Measurements from ENCODE around the gene ACER3. TPM values are rescaled to one million over a fixed set of nuclear protein-coding genes. Genes with fewer than 3 reads are reported as not detected.
A peak's percentile ranks its signal among the peaks of the same experiment; 100 is the strongest.
"Not testable (repeated sequence)": the region's sequence is repeated elsewhere in the genome, so short reads cannot be mapped to it uniquely, and the experiment has no call there.

Gene ACER3
- total RNA-seq, 1 donor from 2014 or later: 12.4 TPM

- H3K4me3 ChIP-seq (ENCODE audit: low read depth, low read length): no peak overlapping the region
- H3K36me3 ChIP-seq (ENCODE audit: control insufficient read depth, insufficient read depth, low read length): no peaks in the 10 kb centered on the region
- H3K27me3 ChIP-seq (ENCODE audit: control insufficient read depth, insufficient read depth, low read length): no peaks in the 10 kb centered on the region
- DNase-seq (ENCODE audit: low read depth) (no peak), FAIRE-seq (no peak)
- no peak for TF ChIP-seq CTCF (IDR thresholded peaks at IDR 0.05; ENCODE audit: insufficient read depth, low read length, severe bottlenecking)
These were observed 142.1 kb downstream of the ACER3 start for GRCh38 chr11:77002776-77003175.

- FAIRE-seq: no peak
- peak; percentile 78 for DNase-seq (ENCODE audit: low read depth)
These were observed 143.2 kb downstream of the ACER3 start for GRCh38 chr11:77003963-77004362.

GRCh38 chr11:77009533-77010160, 148.9 kb downstream of the ACER3 start:
- DNase-seq (ENCODE audit: low read depth) (no peak), FAIRE-seq (no peak)
- Histone ChIP-seq H3K36me3 (ENCODE audit: control insufficient read depth, insufficient read depth, low read length) (no peaks in the 10 kb centered on the region), H3K27me3 (ENCODE audit: control insufficient read depth, insufficient read depth, low read length) (no peaks in the 10 kb centered on the region), H3K4me3 (ENCODE audit: low read depth, low read length) (no peak overlapping the region)
- TF ChIP-seq CTCF (IDR thresholded peaks at IDR 0.05; ENCODE audit: insufficient read depth, low read length, severe bottlenecking): no peak

More at GRCh38 chr11:77003963-77004362, 143.2 kb downstream of the ACER3 start:
- no peaks in the 10 kb centered on the region for H3K27me3 ChIP-seq (ENCODE audit: control insufficient read depth, insufficient read depth, low read length)
- TF ChIP-seq CTCF (IDR thresholded peaks at IDR 0.05; ENCODE audit: insufficient read depth, low read length, severe bottlenecking): no peak
- H3K4me3 ChIP-seq (ENCODE audit: low read depth, low read length): no peak overlapping the region
- no peaks in the 10 kb centered on the region for H3K36me3 ChIP-seq (ENCODE audit: control insufficient read depth, insufficient read depth, low read length)

- FAIRE-seq (no peak), DNase-seq (ENCODE audit: low read depth) (no peak)
- TF ChIP-seq CTCF (IDR thresholded peaks at IDR 0.05; ENCODE audit: insufficient read depth, low read length, severe bottlenecking): no peak
- Histone ChIP-seq H3K36me3 (ENCODE audit: control insufficient read depth, insufficient read depth, low read length) (no peaks in the 10 kb centered on the region), H3K27me3 (ENCODE audit: control insufficient read depth, insufficient read depth, low read length) (no peaks in the 10 kb centered on the region), H3K4me3 (ENCODE audit: low read depth, low read length) (no peak overlapping the region)
These were observed 154.0 kb downstream of the ACER3 start for GRCh38 chr11:77014669-77015068.

- not testable (repeated sequence) for H3K4me3 ChIP-seq (ENCODE audit: low read depth, low read length); H3K36me3 ChIP-seq (ENCODE audit: control insufficient read depth, insufficient read depth, low read length); H3K27me3 ChIP-seq (ENCODE audit: control insufficient read depth, insufficient read depth, low read length); FAIRE-seq; DNase-seq (ENCODE audit: low read depth)
These were observed 157.7 kb downstream of the ACER3 start for GRCh38 chr11:77018396-77018924.

GRCh38 chr11:77019976-77020595, 159.4 kb downstream of the ACER3 start:
- FAIRE-seq: no peak
- H3K27me3 ChIP-seq (ENCODE audit: control insufficient read depth, insufficient read depth, low read length): no peaks in the 10 kb centered on the region
- TF ChIP-seq CTCF (IDR thresholded peaks at IDR 0.05; ENCODE audit: insufficient read depth, low read length, severe bottlenecking): no peak
- no peaks in the 10 kb centered on the region for H3K36me3 ChIP-seq (ENCODE audit: control insufficient read depth, insufficient read depth, low read length)
- H3K4me3 ChIP-seq (ENCODE audit: low read depth, low read length): no peak overlapping the region
- DNase-seq (ENCODE audit: low read depth): peak; percentile 92

Measured in bronchial epithelial cell (primary cell).